ENCODE results near the gene MAPRE3.
"Not testable (repeated sequence)": the region's sequence is repeated elsewhere in the genome, so short reads cannot be mapped to it uniquely, and the experiment has no call there.

Gene MAPRE3

GRCh38 chr2:27071990-27072830 is 101.8 kb downstream of the MAPRE3 start:
- DNase-seq = no peak

GRCh38 chr2:27072920-27073319 is 102.5 kb downstream of the MAPRE3 start:
- no peak for DNase-seq

GRCh38 chr2:27073782-27074181 is 103.3 kb downstream of the MAPRE3 start:
- DNase-seq = no peak

- peak in 1 of 2 experiments; percentile 31 for DNase-seq
Observed at GRCh38 chr2:27074738-27075565, 104.5 kb downstream of the MAPRE3 start.

- not testable (repeated sequence) for DNase-seq
Observed at GRCh38 chr2:27075566-27075871, 105.1 kb downstream of the MAPRE3 start.

GRCh38 chr2:27076323-27076722 is 105.9 kb downstream of the MAPRE3 start:
- no peak for DNase-seq
